OCI-M2 (cell line): Measurements from ENCODE around the gene CISD3.

Experiments used
- DNase-seq: peaks from one replicate; lab custom pipeline; 2025; ENCODE audit not compliant: unreplicated experiment; lab: John Stamatoyannopoulos, UW

Gene CISD3

DNA sequence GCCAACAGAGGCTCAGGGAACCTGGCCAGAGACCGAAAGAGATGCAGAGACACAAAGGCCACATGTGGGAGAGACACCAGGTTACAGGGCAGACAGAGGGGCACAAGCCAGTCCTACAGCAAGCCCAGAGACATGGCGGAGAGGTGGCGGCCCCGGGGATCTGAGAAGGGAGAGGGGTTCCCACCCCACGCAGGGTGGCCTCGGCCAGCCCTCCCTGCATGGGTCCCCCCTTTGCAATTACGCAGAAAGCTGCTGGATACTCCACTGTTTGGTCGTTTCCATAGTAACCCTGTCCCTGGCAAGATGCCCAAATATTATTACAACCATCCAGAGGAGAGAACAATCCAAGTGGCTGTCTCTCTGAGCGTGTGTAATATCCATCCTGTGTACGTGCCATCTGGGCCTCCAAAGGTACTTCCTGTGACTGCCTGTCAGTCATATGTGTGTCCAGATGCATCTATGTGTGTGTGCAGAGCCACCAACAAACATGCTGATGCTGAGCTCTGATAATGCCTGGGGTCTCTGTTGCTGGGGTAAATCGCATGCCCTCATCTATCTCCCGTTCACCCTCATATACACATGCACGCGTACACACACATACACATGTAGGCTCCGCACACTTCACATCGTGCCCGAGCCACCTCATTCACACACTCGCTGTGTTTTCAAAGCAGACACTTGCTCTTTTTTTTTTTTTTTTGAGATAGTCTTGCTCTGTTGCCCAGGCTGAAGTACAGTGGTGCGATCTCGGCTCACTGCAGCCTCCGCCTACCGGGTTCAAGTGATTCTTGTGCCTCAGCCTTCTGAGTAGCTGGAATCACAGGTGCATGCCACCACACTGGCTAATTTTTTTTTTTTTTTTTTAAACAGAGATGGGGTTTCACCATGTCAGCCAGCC is 12.5 kb downstream of the CISD3 start:
- DNase-seq, result no peak

DNA sequence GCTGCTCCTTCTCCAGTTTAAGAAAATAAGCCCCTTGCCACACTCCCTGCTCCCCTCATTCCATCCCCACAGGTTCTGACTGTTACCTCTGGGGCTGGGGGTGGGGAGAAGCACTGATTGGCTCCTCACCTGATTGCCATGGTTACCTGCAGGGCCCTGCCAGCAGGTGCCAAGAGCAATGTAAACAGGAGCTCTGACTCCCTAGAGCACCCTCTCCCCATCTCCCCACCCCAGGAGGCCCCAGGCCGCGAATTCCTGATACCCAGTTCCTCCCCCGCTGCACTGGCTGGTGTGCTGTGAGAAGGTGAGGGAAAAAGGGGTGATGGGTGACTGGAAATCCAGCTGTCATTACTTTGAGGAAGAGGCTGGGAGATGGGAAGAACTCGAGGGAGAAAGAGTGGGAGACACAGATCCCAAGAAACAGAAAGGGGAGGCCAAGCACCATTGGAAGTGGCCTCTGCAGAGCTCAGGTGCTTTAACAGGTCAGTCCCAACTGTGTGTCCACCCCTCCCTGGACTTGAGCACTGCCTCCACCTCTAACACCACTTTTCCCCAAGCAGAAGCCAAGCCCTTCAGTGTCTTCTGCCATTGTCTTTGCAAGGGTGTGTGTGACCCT is 13.5 kb downstream of the CISD3 start:
- no peak for DNase-seq

GRCh38 chr17:38745545-38745944 is 15.4 kb downstream of the CISD3 start:
- no peak for DNase-seq

DNA sequence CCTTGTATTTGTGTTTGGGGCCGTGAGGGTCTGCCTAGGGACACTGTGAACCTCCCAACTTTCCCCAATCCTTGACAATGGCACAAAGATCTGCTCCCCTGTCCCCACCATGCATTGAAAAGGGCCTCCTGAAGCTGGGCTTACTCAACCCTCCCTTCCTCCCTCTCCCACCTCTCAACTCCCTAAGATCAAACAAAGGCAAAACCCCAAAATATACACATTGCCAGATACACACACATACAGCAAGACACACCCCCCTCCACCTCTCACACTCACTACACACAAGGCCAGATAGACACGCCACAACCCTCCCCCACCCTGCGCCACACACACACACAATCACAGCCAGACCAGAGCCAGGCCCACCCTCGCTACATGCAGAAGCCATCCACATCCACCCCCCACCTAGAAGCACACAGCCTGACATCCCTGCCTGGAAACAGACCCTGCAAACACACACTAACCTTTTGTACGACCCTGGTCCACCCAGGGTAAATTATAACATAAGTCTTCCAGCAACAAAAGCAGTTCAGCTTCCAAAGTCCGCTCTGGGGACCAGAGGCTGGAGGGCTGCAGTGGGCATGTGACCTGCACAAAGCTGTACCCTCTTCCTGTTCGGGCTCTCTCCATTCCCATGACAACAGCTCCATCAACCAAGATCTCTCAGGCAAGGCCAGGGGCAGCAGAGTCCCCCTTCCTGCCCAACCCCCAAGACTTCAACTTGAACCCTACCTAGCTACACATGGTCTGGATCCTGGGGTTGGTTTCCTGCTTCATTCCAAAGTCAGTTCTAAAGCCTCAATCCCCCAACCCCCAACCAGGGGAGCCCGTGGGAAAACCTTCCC is 16.1 kb downstream of the CISD3 start:
- DNase-seq, result no peak

GRCh38 chr17:38746849-38747462 is 16.8 kb downstream of the CISD3 start:
- no peak for DNase-seq

GRCh38 chr17:38747463-38748148 is 17.5 kb downstream of the CISD3 start:
- DNase-seq, result no peak

DNA sequence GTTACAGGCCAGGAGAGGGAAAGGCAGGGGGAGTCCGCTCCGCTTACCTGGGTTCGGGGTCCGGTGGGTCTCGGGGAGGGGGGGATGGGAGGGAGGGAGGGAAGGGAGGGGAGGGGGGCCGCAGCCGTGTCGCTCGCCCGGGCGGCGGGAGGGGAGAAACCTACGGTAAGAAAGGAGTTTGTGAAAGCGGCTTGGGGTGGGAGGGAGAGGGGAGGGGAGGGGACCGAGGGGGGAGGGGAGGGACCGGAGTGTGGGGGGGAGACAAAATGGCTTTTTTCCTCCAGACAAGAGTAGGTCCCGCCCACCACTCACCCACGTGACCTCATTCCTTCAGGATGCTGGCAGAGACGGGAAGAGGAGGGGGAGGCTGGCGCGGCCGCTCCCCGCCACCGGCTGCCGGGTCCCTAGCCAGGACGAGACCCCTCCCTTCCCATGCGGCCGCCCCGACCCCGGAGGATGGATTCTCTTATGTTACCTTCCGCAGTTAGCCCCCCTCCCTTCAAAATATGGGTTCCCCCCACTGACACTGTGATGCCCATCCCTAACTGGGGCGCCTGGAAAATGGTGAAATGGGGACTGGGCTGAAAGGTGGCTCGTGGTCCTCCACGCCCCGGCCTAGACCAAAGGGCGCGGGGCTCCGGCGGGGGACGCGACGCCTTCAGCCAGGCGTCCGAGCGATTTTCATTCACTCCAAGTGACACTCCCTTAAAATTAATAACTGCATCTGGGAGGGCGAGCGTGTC is 18.2 kb downstream of the CISD3 start, which contains the start of gene PCGF2:
Gene PCGF2, minus strand, starts transcription at position 188 of the 743 bp plus-strand sequence. CDS start 7,934 bp downstream, outside the sequence.
- DNase-seq, result no peak

GRCh38 chr17:38748892-38749222 is 18.7 kb downstream of the CISD3 start:
- no peak for DNase-seq

- DNase-seq, result no peak
Observed at GRCh38 chr17:38749223-38750043, 19.3 kb downstream of the CISD3 start.

DNA sequence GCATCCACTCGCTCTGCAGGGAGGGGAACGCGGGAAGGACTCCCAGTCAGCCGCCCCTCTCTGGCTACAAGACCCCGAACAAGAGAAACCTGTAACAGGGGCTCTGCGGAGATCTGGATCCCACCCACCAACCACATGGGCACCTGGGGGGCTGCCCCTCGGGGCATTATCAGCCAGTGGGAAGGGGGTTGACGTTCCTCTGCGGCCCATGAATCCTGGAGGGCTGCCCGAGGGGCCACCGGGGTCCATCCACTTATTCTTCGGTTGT is 19.8 kb downstream of the CISD3 start:
- no peak for DNase-seq

GRCh38 chr17:38750312-38751121 is 20.4 kb downstream of the CISD3 start:
- no peak for DNase-seq

GRCh38 chr17:38751144-38751807 is 21.1 kb downstream of the CISD3 start:
- no peak for DNase-seq

GRCh38 chr17:38751808-38752307 is 21.7 kb downstream of the CISD3 start:
- peak; percentile 53 for DNase-seq

GRCh38 chr17:38752308-38753070 is 22.3 kb downstream of the CISD3 start, which contains the start of gene PSMB3:
TSS of gene PSMB3 (plus strand) at chr17:38752741. CDS start at chr17:38752827, 86 bp downstream.
- peak; percentile 77 for DNase-seq

- no peak for DNase-seq
Observed at GRCh38 chr17:38753071-38753506, 22.9 kb downstream of the CISD3 start.

- DNase-seq, result no peak
Observed at GRCh38 chr17:38761612-38762011, 31.5 kb downstream of the CISD3 start.

DNA sequence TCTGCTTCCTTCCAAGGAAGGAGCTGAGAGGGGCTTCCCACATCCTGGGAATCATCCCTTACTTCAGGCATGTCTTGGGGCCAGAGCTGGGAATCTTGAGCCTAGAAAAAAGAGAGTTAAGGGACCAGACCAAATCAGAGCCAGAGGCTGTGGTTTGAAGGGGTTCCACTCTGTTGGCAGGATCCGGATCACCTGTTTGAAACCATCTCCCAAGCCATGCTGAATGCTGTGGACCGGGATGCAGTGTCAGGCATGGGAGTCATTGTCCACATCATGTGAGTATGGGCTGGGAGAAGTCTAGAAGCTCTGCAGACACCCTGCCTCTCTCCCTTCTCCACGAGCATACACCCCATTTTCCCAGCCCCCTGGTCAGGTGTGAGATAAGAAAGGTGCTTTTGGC is 32.1 kb downstream of the CISD3 start:
- DNase-seq, result no peak
